Activated CD8-positive, alpha-beta memory T cell treated with anti-CD3 and anti-CD28 coated beads, Interleukin-2, amount 10 ng/mL, durations not matched to agents 7 days and 5 days (primary cell): ENCODE results near the gene CDK19. TPM values are rescaled to one million over a fixed set of nuclear protein-coding genes. Genes with fewer than 3 reads are reported as not detected.

Experiments
- ATAC-seq: fragments of 150-1000 bp; cut with Tn5 transposase; one replicate; pipeline ENCODE4 v1.10.0; 2021; ENCODE audit warnings: moderate library complexity
- CTCF ChIA-PET: fragments of 350-600 bp; sonication (Branson Sonifier 250); formaldehyde crosslinking; loops from one replicate; lab custom pipeline; 2021; ENCODE audit warnings: antibody characterized with exemption; lab: Charles Lee
- DNase-seq: peaks from one replicate; pipeline ENCODE4 v3.0.0-alpha.2; 2020
- H3K27ac Mint-ChIP-seq: one replicate; pipeline ENCODE4 v1.8.0; 2021; ENCODE audit warnings: mild to moderate bottlenecking, mixed read lengths
- H3K27me3 Mint-ChIP-seq: one replicate; pipeline ENCODE4 v1.8.0; 2021; ENCODE audit warnings: mixed read lengths
- H3K36me3 Mint-ChIP-seq: one replicate; pipeline ENCODE4 v1.8.0; 2021; ENCODE audit warnings: mild to moderate bottlenecking, mixed read lengths
- H3K4me1 Mint-ChIP-seq: one replicate; pipeline ENCODE4 v1.8.0; 2021; ENCODE audit warnings: mixed read lengths
- H3K4me3 Mint-ChIP-seq: one replicate; pipeline ENCODE4 v1.8.0; 2021; ENCODE audit warnings: mild to moderate bottlenecking, moderate library complexity, mixed read lengths
- H3K9me3 Mint-ChIP-seq: one replicate; pipeline ENCODE4 v1.8.0; 2022; ENCODE audit warnings: low read depth, mixed read lengths
- total RNA-seq, 2 experiments: library from RNA; stranded (reverse); gene quantifications; one replicate each; pipeline ENCODE4 v1.2.3, GENCODE V29; 2021

The CDK19 gene
- total RNA-seq, 2 experiments from 2014 or later = 27.8 to 29.4 TPM

DNA sequence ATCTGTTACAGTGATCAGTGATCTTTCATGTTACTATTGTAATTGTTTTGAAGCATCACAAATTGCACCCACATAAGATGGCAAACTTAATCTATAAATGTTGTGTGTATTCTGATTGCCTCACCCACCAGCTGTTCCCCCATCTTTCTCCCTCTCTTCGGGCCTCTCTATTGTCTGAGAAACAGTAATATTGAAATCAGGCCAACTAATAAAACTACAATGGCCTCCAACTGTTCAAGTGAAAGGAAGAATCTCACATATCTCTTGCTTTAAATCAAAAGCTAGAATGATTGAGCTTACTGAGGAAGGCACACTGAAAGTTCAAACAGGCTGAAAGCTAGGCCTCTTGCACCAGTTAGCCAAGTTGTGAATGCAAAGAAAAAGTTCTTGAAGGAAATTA is 141.2 kb downstream of the CDK19 start:
- H3K4me3 Mint-ChIP-seq = no peak overlapping the region
- H3K4me1 Mint-ChIP-seq = peaks cover 2% of the 10 kb centered on the region
- CTCF ChIA-PET = interaction anchor here (1.0 to 1.4 kb wide), 2 partner anchors 9 to 205 kb away, joined by 3 to 7 read pairs; no protein-coding TSS in a partner anchor
- no peaks in the 10 kb centered on the region for H3K27me3 Mint-ChIP-seq
- no peak overlapping the region for H3K27ac Mint-ChIP-seq
- H3K9me3 Mint-ChIP-seq = no peaks in the 10 kb centered on the region
- peaks cover 3% of the 10 kb centered on the region for H3K36me3 Mint-ChIP-seq
- DNase-seq (no peak), ATAC-seq (no peak)

DNA sequence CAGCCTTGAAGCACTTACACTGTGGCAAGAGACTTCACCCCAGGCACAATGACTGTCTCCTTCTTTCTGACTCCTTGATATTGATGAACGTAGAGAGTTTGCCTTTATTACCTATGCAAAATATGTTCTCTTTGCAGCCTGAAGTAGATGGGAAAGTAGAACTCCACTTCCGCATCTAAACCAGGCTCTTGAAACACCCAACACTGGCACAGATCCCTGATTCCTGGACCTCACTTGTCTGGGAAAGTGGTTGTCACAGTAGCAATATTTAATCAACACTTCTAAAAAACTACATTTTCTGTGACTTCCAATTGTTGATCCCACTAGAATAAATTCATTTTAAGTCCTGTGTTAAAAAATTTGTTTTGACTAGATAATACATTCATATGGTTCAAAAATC is 143.1 kb downstream of the CDK19 start:
- CTCF ChIA-PET = no interaction called here
- peaks cover 2% of the 10 kb centered on the region for H3K4me1 Mint-ChIP-seq
- H3K36me3 Mint-ChIP-seq = peaks cover 3% of the 10 kb centered on the region
- H3K9me3 Mint-ChIP-seq = no peaks in the 10 kb centered on the region
- H3K27me3 Mint-ChIP-seq = no peaks in the 10 kb centered on the region
- DNase-seq = no peak
- H3K4me3 Mint-ChIP-seq = no peak overlapping the region
- H3K27ac Mint-ChIP-seq = no peak overlapping the region
- no peak for ATAC-seq

DNA sequence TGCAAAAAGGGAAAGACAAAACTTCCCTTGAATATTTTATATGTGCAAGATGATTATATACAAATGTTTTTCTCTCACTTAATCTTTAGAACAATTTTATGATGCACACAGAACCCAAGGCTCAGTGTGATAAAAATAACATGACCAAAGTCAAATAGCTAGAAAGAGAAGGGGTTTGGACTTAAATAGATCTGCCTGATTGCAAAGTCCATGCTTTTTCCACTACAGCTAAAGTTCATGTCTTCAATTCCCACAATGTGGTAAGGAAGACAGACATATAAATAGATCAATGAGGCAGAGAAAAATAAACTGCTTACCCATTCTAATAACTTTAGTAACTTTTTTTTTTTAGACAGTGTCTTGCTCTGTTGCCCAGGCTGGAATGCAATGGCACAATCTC is 143.8 kb downstream of the CDK19 start:
- DNase-seq (no peak), ATAC-seq (no peak)
- Mint-ChIP-seq H3K4me1 (peaks cover 2% of the 10 kb centered on the region), H3K27ac (no peak overlapping the region), H3K36me3 (peaks cover 5% of the 10 kb centered on the region), H3K9me3 (no peaks in the 10 kb centered on the region), H3K4me3 (no peak overlapping the region), H3K27me3 (no peaks in the 10 kb centered on the region)
- CTCF ChIA-PET = interaction anchor here (0.6 kb wide), 1 partner anchor 29 kb away, joined by 3 read pairs; no protein-coding TSS in a partner anchor

DNA sequence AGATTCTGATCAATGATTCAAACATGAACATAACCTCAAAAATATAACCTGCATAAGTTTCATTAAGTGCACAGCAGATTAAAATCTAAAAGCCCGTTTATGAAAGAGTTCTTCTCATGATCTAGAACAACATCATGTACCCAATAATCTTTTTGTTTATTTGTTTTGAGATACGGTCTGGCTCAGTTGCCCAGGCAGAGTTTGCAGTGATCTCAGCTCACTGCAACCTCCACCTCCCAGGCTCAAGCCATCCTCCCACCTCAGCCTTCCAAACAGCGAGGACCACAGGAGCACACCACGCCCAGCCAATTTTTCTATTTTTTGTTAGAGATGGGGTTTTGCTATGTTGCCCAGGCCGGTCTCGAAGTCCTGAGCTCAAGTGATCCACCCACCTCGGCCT is 149.7 kb downstream of the CDK19 start:
- Mint-ChIP-seq H3K4me1 (peaks cover 3% of the 10 kb centered on the region), H3K27me3 (no peaks in the 10 kb centered on the region), H3K36me3 (peaks cover 23% of the 10 kb centered on the region), H3K27ac (no peak overlapping the region), H3K9me3 (peaks cover 1% of the 10 kb centered on the region), H3K4me3 (no peak overlapping the region)
- CTCF ChIA-PET = no interaction called here
- no peak for DNase-seq
- ATAC-seq = no peak

DNA sequence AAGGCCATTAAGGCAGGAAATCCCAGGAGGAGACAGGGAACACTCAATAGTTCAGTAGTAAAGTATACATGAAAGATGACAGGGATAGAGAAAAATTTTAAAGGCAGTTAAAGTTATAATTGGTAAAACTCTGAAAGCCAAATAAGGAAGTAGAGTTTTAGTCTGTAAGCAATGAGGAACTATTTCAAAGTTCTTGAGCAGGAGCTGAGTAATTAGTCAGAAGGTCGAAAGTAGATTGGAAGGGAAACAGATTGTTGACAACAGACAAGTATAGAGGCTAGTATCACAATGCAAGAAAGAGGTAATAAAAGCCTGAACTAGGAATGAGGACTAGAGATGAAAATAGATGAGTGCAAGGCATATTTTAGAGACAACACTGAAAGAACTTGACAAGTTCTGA is 150.3 kb downstream of the CDK19 start:
- Mint-ChIP-seq H3K27me3 (no peaks in the 10 kb centered on the region), H3K4me3 (no peak overlapping the region), H3K27ac (no peak overlapping the region), H3K4me1 (peaks cover 1% of the 10 kb centered on the region), H3K36me3 (peaks cover 28% of the 10 kb centered on the region), H3K9me3 (peaks cover 2% of the 10 kb centered on the region)
- ATAC-seq (no peak), DNase-seq (no peak)
- CTCF ChIA-PET = no interaction called here

DNA sequence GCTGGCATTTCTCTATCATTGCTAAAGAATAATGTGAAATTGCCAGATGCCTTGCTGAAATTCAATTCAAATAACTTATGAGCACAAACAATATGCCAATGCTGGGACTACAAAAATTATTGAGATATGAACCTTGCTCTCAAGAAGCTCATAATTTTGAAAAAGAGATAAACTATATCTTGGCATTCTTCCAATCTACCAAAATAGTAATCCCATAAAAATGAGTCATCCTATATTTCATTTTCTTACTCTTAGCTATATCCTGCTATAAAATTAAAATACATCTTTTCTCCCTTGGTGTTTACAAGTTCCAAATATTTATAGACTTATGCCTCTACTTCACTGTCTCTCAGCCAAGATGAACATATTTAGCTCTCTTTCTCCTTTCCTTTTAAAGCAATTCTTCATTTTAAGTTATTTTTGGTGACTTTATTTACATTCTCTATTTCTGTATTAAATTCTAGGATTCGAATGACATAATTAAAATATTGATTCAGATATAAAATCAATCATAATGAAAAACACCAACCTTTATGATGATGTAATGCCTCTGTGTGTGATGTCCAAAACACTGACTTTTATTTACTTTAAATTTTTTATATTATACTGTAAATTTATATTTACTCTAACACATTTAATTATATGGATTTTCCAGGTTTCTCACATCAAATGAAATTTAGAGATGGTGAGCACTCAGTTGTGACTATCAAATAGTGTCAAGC is 152.6 kb downstream of the CDK19 start:
- Mint-ChIP-seq H3K27me3 (no peaks in the 10 kb centered on the region), H3K36me3 (peaks cover 34% of the 10 kb centered on the region), H3K4me3 (no peak overlapping the region), H3K27ac (no peak overlapping the region), H3K4me1 (peaks cover 1% of the 10 kb centered on the region), H3K9me3 (peaks cover 2% of the 10 kb centered on the region)
- DNase-seq (no peak), ATAC-seq (no peak)
- CTCF ChIA-PET = no interaction called here

DNA sequence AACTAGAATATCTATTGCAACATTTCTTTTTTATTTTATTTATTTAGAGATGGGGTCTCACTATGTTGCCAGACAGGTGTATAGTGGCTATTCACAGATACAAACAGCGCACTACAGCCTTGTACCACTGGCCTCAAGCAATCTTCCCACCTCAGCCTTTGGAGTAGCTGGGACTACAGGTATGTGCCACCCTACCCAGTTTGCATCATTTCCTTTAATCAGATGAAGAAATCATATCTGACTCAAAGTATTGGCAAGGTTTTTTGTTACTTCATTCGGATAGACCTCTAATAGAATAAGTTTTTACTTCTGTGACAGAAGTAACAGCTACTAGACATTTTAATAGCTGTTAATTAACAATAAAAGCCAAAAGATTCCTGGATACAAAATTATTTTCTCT is 153.9 kb downstream of the CDK19 start:
- peaks cover 1% of the 10 kb centered on the region for H3K4me1 Mint-ChIP-seq
- peaks cover 2% of the 10 kb centered on the region for H3K9me3 Mint-ChIP-seq
- CTCF ChIA-PET = no interaction called here
- no peak for ATAC-seq
- no peak for DNase-seq
- H3K27ac Mint-ChIP-seq = no peak overlapping the region
- peaks cover 32% of the 10 kb centered on the region for H3K36me3 Mint-ChIP-seq
- no peak overlapping the region for H3K4me3 Mint-ChIP-seq
- no peaks in the 10 kb centered on the region for H3K27me3 Mint-ChIP-seq

DNA sequence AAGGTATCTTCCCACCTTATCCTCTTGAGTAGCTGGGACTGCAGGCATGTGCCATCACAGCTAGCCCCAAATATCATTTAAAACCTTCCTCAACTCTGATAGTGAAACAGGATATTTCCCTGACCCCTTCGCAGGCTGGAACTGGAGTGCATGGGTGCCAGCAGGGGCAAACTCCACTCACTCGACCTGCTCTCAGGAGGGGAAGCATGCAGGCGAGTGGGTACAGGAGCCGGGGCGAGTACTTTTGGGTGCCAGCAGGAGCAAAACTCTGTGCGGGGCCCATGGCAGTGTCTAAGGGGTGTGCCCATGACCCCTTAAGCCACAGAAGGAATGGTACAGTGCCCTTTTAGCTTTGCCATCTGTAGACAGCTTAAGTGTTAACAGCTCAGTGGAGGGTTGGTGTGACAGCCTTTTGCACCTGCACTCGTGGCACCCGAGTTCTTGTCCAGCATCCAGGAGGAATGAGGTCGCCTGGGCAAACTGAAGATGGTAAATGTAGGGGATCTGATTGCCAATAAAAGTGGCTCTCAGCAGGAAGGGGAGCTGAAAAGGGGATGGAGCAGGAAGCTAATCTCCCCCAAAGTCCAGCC is 155.1 kb downstream of the CDK19 start:
- CTCF ChIA-PET = interaction anchor here (0.6 kb wide), 1 partner anchor 10 kb away, joined by 3 read pairs; no protein-coding TSS in a partner anchor
- Mint-ChIP-seq H3K4me3 (no peak overlapping the region), H3K27ac (no peak overlapping the region), H3K36me3 (peaks cover 31% of the 10 kb centered on the region), H3K9me3 (peaks cover 2% of the 10 kb centered on the region), H3K4me1 (peaks cover 1% of the 10 kb centered on the region), H3K27me3 (no peaks in the 10 kb centered on the region)
- ATAC-seq (no peak), DNase-seq (no peak)

DNA sequence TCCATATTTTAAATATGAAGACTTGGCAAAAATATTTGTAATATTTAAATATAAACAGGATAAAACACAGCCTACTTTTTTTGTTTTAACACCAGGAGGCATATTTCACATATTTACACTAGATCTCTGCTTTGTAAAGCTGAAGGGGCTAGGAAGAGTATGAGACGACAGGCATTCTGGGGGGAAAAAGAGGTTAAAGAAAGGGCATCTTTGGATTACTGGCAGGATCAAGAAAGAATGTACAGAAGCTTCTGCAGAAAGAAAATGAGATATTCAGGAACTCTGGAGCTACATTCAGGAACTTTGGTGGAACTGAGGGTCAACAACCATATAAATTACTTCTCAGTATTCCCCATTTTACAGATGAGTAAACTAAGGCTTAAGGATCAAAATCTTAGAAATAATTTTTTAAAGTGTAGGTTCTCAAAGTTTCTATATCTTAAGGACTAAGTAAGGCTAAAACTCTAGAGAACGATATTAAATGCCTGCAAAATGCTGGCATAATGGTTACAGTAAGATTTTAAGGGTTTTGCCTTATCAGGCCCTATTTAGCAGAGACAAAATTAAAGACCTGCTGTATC is 156.5 kb downstream of the CDK19 start:
- Mint-ChIP-seq H3K9me3 (peaks cover 2% of the 10 kb centered on the region), H3K4me1 (peaks cover 4% of the 10 kb centered on the region), H3K36me3 (peaks cover 25% of the 10 kb centered on the region), H3K4me3 (no peak overlapping the region), H3K27ac (no peak overlapping the region), H3K27me3 (no peaks in the 10 kb centered on the region)
- no peak for ATAC-seq
- no peak for DNase-seq
- CTCF ChIA-PET = no interaction called here

DNA sequence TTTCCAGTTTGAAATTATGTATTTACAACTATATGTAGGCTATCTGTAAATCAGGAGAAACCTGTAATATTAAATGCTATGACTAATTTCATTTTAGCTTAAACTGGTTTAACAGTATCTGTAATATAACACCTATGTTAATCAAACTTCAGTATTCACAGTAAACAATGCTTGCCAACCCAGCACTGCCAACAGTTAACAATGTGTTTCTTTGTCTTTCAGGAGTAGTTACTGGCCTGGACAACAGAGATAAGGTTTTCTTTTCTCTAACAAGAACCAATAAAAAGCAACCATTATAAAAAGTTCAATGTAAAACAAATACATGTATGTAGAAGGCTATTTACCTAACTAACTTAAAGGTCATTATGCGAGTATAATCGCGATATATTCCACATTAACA is 158.8 kb downstream of the CDK19 start:
- peaks cover 11% of the 10 kb centered on the region for H3K4me1 Mint-ChIP-seq
- H3K4me3 Mint-ChIP-seq = no peak overlapping the region
- peaks cover 19% of the 10 kb centered on the region for H3K36me3 Mint-ChIP-seq
- CTCF ChIA-PET = interaction anchor here (1.2 kb wide), 1 partner anchor 293 kb away, joined by 3 read pairs; no protein-coding TSS in a partner anchor
- DNase-seq = no peak
- H3K9me3 Mint-ChIP-seq = peaks cover 2% of the 10 kb centered on the region
- H3K27me3 Mint-ChIP-seq = no peaks in the 10 kb centered on the region
- no peak overlapping the region for H3K27ac Mint-ChIP-seq
- no peak for ATAC-seq

DNA sequence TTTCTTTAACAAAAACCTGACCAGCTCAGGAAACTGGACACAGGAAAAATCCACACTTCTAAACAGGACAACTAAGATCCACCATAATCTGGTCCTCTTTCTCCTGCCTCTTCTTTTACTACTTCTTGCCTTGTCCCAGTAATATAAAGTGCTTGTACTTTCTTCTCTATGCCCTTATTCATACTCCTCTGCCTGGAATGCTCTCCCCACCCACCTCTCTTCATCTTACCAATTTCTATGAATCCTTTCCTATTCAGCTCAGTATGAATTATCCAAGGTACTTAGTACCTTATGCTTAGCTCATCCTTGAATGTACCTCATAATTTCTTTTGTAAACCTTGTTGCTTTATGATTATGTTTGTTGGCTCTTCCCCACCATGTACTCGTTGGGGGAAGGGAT is 159.4 kb downstream of the CDK19 start:
- Mint-ChIP-seq H3K9me3 (peaks cover 2% of the 10 kb centered on the region), H3K4me3 (no peak overlapping the region), H3K4me1 (peaks cover 11% of the 10 kb centered on the region), H3K36me3 (peaks cover 18% of the 10 kb centered on the region), H3K27ac (no peak overlapping the region), H3K27me3 (no peaks in the 10 kb centered on the region)
- ATAC-seq (no peak), DNase-seq (no peak)
- CTCF ChIA-PET = interaction anchor here (1.2 kb wide), 1 partner anchor 293 kb away, joined by 3 read pairs; no protein-coding TSS in a partner anchor

DNA sequence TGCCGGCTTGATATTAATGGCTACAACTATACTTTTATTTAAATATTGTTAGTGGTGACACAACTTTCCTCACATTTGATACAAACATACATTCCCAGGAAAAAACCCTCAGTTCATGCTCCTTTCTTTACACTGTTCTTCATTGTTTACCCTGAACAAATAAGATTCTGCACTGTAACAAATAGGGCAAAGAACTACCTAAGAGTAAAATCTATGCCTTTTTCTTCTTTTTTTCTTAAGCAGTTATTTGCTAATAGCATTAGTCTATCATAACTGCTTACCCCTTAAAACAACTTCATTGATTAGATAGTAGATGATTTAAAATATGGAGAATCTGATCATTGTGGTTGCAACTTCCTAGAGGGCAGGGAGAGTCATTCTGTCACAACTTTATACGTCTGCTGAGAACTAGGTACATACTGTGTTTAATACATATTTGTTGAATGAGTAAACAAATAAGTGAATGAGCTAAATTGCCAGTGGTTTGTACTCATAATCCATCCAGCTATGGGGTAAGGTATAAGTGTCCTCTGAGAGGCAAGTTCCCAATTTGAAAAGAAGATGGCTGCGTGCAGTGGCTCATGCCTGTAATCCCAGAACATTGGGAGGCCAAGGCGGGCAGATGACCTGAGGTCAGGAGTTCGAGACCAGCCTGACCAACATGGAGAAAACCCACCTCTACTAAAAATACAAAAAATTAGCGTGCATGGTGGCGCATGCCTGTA is 161.0 kb downstream of the CDK19 start:
- no peak for DNase-seq
- peaks cover 13% of the 10 kb centered on the region for H3K36me3 Mint-ChIP-seq
- no peak overlapping the region for H3K27ac Mint-ChIP-seq
- peaks cover 11% of the 10 kb centered on the region for H3K4me1 Mint-ChIP-seq
- CTCF ChIA-PET = no interaction called here
- H3K4me3 Mint-ChIP-seq = no peak overlapping the region
- no peaks in the 10 kb centered on the region for H3K9me3 Mint-ChIP-seq
- H3K27me3 Mint-ChIP-seq = no peaks in the 10 kb centered on the region
- no peak for ATAC-seq

DNA sequence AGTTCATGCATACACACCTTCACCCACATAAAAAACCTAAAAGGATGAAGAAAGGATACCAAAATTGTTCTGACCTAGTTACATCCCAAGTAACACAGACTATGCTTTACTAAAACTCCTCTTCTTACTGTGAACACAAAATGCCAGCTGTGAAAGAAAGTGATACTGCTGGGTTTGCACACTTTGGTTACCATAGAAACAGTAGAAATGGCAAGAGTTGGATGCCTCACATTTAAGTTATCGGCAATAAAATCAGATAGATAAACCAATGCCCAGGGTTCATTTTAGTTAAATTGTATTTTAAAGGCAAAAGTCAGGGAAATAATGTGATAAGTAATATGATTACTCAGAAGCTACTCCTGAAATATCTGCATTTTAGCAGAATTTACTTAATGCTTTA is 161.9 kb downstream of the CDK19 start:
- no peak overlapping the region for H3K27ac Mint-ChIP-seq
- ATAC-seq (no peak), DNase-seq (no peak)
- H3K9me3 Mint-ChIP-seq = no peaks in the 10 kb centered on the region
- H3K4me3 Mint-ChIP-seq = no peak overlapping the region
- CTCF ChIA-PET = interaction anchor here (1.4 kb wide), 1 partner anchor 225 kb away, joined by 3 read pairs; no protein-coding TSS in a partner anchor
- H3K36me3 Mint-ChIP-seq = peaks cover 14% of the 10 kb centered on the region
- no peaks in the 10 kb centered on the region for H3K27me3 Mint-ChIP-seq
- peaks cover 12% of the 10 kb centered on the region for H3K4me1 Mint-ChIP-seq
